Hepatocyte (in vitro differentiated cells): ENCODE results near the gene RNF149.

Experiments used
- EZH2 ChIP-seq: fragments of 200-600 bp; sonication (generic); IDR thresholded peaks from 2 replicates; pipeline ENCODE4 v1.6.1; 2016; ENCODE audit warnings: antibody characterized with exemption, mild to moderate bottlenecking, borderline replicate concordance
- EZH2phosphoT487 ChIP-seq: fragments of 200-600 bp; sonication (generic); IDR thresholded peaks from one replicate; pipeline ENCODE4 v1.6.1; 2018; ENCODE audit warnings: antibody characterized with exemption, mild to moderate bottlenecking, low read depth, moderate library complexity; ENCODE audit not compliant: unreplicated experiment, severe bottlenecking
- TF ChIP-seq, protein P1 (sequence below): fragments of 200-600 bp; sonication (generic); IDR thresholded peaks from 2 replicates; pipeline ENCODE4 v1.5.1; 2016; ENCODE audit warnings: antibody characterized with exemption, mild to moderate bottlenecking; ENCODE audit not compliant: poor library complexity

- TF ChIP-seq, protein P1, sequence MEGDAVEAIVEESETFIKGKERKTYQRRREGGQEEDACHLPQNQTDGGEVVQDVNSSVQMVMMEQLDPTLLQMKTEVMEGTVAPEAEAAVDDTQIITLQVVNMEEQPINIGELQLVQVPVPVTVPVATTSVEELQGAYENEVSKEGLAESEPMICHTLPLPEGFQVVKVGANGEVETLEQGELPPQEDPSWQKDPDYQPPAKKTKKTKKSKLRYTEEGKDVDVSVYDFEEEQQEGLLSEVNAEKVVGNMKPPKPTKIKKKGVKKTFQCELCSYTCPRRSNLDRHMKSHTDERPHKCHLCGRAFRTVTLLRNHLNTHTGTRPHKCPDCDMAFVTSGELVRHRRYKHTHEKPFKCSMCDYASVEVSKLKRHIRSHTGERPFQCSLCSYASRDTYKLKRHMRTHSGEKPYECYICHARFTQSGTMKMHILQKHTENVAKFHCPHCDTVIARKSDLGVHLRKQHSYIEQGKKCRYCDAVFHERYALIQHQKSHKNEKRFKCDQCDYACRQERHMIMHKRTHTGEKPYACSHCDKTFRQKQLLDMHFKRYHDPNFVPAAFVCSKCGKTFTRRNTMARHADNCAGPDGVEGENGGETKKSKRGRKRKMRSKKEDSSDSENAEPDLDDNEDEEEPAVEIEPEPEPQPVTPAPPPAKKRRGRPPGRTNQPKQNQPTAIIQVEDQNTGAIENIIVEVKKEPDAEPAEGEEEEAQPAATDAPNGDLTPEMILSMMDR: no peak
- no peak for TF ChIP-seq EZH2phosphoT487
- TF ChIP-seq EZH2: no peak
Observed at GRCh38 chr2:101305035-101305434, 3.5 kb downstream of the RNF149 start.
